ENCODE data around the gene ISG20L2.
"Not testable (repeated sequence)": the region's sequence is repeated elsewhere in the genome, so short reads cannot be mapped to it uniquely, and the experiment has no call there.

ISG20L2 gene

GRCh38 chr1:156767101-156767878 lies 38.7 kb upstream of the ISG20L2 start, which contains the start of gene PRCC:
Gene PRCC (plus strand): TSS chr1:156767535. CDS start chr1:156767772, 237 bp downstream.
- peak within 1 kb of the TSS; percentile 95 for H3K27ac ChIP-seq (ENCODE audit: low read length)
- no peaks in the 10 kb centered on the region for H3K9me3 ChIP-seq (ENCODE audit: control insufficient read depth in 2 of 2, low read length in 2 of 2)
- H3K27me3 ChIP-seq (ENCODE audit: control insufficient read depth in 1 of 2, insufficient read depth in 2 of 2, low read length in 2 of 2): no peaks in the 10 kb centered on the region
- peak within 1 kb of the TSS; percentile 97 for H3K4me3 ChIP-seq (ENCODE audit: low read length in 2 of 2)
- peaks cover 39% of the 10 kb centered on the region for H3K4me1 ChIP-seq (ENCODE audit: control insufficient read depth, insufficient read depth, low read length)
- peak within 1 kb of the TSS; percentile 99 for H3K9ac ChIP-seq (ENCODE audit: low read length in 2 of 2)
- peaks cover 4 to 7% of the 10 kb centered on the region in 2 donors for H3K36me3 ChIP-seq (ENCODE audit: control insufficient read depth in 2 of 2, insufficient read depth in 2 of 2, low read length in 2 of 2)

DNA sequence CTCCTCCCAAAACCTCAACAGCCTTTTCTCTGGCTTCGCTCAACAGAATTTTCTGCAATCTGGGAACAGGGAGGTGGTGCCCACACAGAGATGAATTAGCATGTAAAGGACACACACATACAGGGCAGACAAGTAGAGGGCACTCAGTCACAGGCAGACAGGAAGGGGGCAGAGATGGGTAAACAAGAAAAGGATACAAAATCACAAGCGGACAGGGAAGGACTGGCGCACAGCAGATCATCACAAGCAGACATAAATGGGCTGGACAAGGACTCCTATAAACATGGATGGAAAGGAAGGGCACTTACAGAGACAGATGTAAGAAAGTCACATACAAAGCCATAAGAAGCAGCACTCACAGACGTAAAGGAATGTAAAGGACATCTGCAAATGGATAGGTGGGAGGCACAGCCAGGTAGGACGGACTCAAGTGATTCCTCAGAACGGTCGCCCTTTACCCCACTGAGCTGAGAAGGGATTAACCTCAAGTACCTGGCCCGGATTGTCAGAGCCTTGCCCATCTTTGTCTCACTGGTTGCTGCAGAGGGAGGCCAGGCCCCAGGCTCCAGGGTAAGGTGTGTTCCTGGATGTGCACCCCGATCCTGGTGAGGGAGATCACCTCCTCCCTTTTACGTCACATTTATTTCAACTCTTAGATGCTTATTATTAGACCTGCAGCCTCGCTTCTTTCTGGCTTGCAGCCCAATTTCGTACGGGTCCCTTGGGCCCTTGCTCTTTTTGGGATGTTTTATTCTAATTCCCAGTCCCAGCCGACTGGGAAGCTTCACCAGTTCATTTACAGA lies 37.9 kb upstream of the ISG20L2 start:
- H3K9me3 ChIP-seq (ENCODE audit: control insufficient read depth in 2 of 2, low read length in 2 of 2): no peaks in the 10 kb centered on the region
- peaks cover 4 to 7% of the 10 kb centered on the region in 2 donors for H3K36me3 ChIP-seq (ENCODE audit: control insufficient read depth in 2 of 2, insufficient read depth in 2 of 2, low read length in 2 of 2)
- peaks cover 37% of the 10 kb centered on the region for H3K4me1 ChIP-seq (ENCODE audit: control insufficient read depth, insufficient read depth, low read length)
- no peaks in the 10 kb centered on the region for H3K27me3 ChIP-seq (ENCODE audit: control insufficient read depth in 1 of 2, insufficient read depth in 2 of 2, low read length in 2 of 2)
- H3K9ac ChIP-seq (ENCODE audit: low read length in 2 of 2): peak overlapping the region; percentile 90 to 96
- peak overlapping the region; percentile 95 for H3K27ac ChIP-seq (ENCODE audit: low read length)
- H3K4me3 ChIP-seq (ENCODE audit: low read length in 2 of 2): peak overlapping the region; percentile 97

GRCh38 chr1:156765666-156766065 lies 37.1 kb upstream of the ISG20L2 start:
- Histone ChIP-seq H3K9ac (ENCODE audit: low read length in 2 of 2) (no peak overlapping the region), H3K27me3 (ENCODE audit: control insufficient read depth in 1 of 2, insufficient read depth in 2 of 2, low read length in 2 of 2) (no peaks in the 10 kb centered on the region), H3K4me1 (ENCODE audit: control insufficient read depth, insufficient read depth, low read length) (peaks cover 28% of the 10 kb centered on the region), H3K27ac (ENCODE audit: low read length) (no peak overlapping the region), H3K4me3 (ENCODE audit: low read length in 2 of 2) (peak overlapping the region in 1 of 2 donors; percentile 97), H3K9me3 (ENCODE audit: control insufficient read depth in 2 of 2, low read length in 2 of 2) (no peaks in the 10 kb centered on the region), H3K36me3 (ENCODE audit: control insufficient read depth in 2 of 2, insufficient read depth in 2 of 2, low read length in 2 of 2) (peaks cover 0 to 2% of the 10 kb centered on the region in 2 donors)

GRCh38 chr1:156765136-156765535 lies 36.6 kb upstream of the ISG20L2 start:
- H3K4me1 ChIP-seq (ENCODE audit: control insufficient read depth, insufficient read depth, low read length): peaks cover 25% of the 10 kb centered on the region
- not testable (repeated sequence) for H3K36me3 ChIP-seq (ENCODE audit: control insufficient read depth in 2 of 2, insufficient read depth in 2 of 2, low read length in 2 of 2); H3K4me3 ChIP-seq (ENCODE audit: low read length in 2 of 2); H3K27ac ChIP-seq (ENCODE audit: low read length); H3K9ac ChIP-seq (ENCODE audit: low read length in 2 of 2); H3K9me3 ChIP-seq (ENCODE audit: control insufficient read depth in 2 of 2, low read length in 2 of 2); H3K27me3 ChIP-seq (ENCODE audit: control insufficient read depth in 1 of 2, insufficient read depth in 2 of 2, low read length in 2 of 2)

DNA sequence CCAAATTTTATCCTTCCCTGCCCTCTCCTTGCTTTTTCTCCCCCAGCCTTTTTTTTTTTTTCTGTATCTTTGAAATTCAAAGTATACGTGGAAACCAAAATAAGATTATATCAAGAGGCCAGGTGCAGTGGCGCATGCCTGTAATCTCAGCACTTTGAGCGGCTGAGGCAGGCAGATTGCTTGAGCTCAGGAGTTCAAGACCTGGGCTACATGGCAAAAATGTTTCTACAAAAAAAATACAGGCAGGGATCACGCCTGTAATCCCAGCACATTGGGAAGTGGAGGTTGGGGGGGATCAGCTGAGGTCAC lies 32.2 kb upstream of the ISG20L2 start:
- no peaks in the 10 kb centered on the region for H3K36me3 ChIP-seq (ENCODE audit: control insufficient read depth in 2 of 2, insufficient read depth in 2 of 2, low read length in 2 of 2)
- no peak overlapping the region for H3K27ac ChIP-seq (ENCODE audit: low read length)
- no peaks in the 10 kb centered on the region for H3K27me3 ChIP-seq (ENCODE audit: control insufficient read depth in 1 of 2, insufficient read depth in 2 of 2, low read length in 2 of 2)
- no peaks in the 10 kb centered on the region for H3K4me1 ChIP-seq (ENCODE audit: control insufficient read depth, insufficient read depth, low read length)
- no peak overlapping the region for H3K4me3 ChIP-seq (ENCODE audit: low read length in 2 of 2)
- no peaks in the 10 kb centered on the region for H3K9me3 ChIP-seq (ENCODE audit: control insufficient read depth in 2 of 2, low read length in 2 of 2)
- no peak overlapping the region for H3K9ac ChIP-seq (ENCODE audit: low read length in 2 of 2)

DNA sequence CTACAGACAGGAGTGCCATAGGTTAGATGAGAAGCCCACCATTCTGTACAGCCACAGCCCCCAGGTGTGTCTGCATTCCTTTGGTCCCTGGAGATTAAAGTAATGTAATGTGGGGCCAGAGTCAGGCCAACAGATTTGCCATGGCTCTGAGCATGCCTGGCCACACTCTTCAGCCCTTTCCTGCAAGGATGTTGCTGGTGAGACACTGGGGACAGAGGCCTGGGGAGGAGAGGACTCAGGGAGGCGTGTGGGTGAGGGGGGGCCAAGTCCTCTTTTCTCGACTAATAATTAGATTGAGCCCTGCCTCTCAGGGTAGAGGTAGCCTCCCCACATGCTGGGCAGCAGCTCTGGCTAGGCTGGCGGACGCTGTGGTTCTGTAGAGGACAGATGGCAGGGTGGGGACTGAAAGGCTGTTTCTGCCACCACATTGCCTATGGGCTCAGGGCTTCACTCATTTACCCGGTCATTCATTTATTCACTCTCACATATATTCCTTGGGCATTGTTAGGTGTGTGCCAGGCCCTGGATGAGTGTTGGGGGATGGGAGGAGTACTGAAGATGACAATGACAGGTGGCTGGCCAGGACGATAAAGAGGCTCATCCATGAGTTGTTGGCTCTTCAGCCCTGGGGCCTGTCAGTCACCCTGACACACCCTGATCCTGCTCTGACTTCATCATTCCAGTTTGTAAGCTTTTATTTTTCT lies 31.7 kb upstream of the ISG20L2 start:
- Histone ChIP-seq H3K27ac (ENCODE audit: low read length) (no peak overlapping the region), H3K9ac (ENCODE audit: low read length in 2 of 2) (no peak overlapping the region), H3K9me3 (ENCODE audit: control insufficient read depth in 2 of 2, low read length in 2 of 2) (no peaks in the 10 kb centered on the region), H3K36me3 (ENCODE audit: control insufficient read depth in 2 of 2, insufficient read depth in 2 of 2, low read length in 2 of 2) (no peaks in the 10 kb centered on the region), H3K4me1 (ENCODE audit: control insufficient read depth, insufficient read depth, low read length) (no peaks in the 10 kb centered on the region), H3K27me3 (ENCODE audit: control insufficient read depth in 1 of 2, insufficient read depth in 2 of 2, low read length in 2 of 2) (no peaks in the 10 kb centered on the region), H3K4me3 (ENCODE audit: low read length in 2 of 2) (no peak overlapping the region)

GRCh38 chr1:156757572-156758253 lies 29.1 kb upstream of the ISG20L2 start:
- H3K27ac ChIP-seq (ENCODE audit: low read length); H3K36me3 ChIP-seq (ENCODE audit: control insufficient read depth in 2 of 2, insufficient read depth in 2 of 2, low read length in 2 of 2); H3K4me3 ChIP-seq (ENCODE audit: low read length in 2 of 2); H3K27me3 ChIP-seq (ENCODE audit: control insufficient read depth in 1 of 2, insufficient read depth in 2 of 2, low read length in 2 of 2); H3K9me3 ChIP-seq (ENCODE audit: control insufficient read depth in 2 of 2, low read length in 2 of 2); H3K9ac ChIP-seq (ENCODE audit: low read length in 2 of 2); H3K4me1 ChIP-seq (ENCODE audit: control insufficient read depth, insufficient read depth, low read length): not testable (repeated sequence)

- H3K4me1 ChIP-seq (ENCODE audit: control insufficient read depth, insufficient read depth, low read length): peaks cover 12% of the 10 kb centered on the region
- no peaks in the 10 kb centered on the region for H3K36me3 ChIP-seq (ENCODE audit: control insufficient read depth in 2 of 2, insufficient read depth in 2 of 2, low read length in 2 of 2)
- H3K27ac ChIP-seq (ENCODE audit: low read length): no peak overlapping the region
- H3K9ac ChIP-seq (ENCODE audit: low read length in 2 of 2): no peak overlapping the region
- H3K4me3 ChIP-seq (ENCODE audit: low read length in 2 of 2): no peak overlapping the region
- no peaks in the 10 kb centered on the region for H3K27me3 ChIP-seq (ENCODE audit: control insufficient read depth in 1 of 2, insufficient read depth in 2 of 2, low read length in 2 of 2)
- H3K9me3 ChIP-seq (ENCODE audit: control insufficient read depth in 2 of 2, low read length in 2 of 2): no peaks in the 10 kb centered on the region
These were observed 27.8 kb upstream of the ISG20L2 start for GRCh38 chr1:156756355-156756754.

- H3K4me3 ChIP-seq (ENCODE audit: low read length in 2 of 2): no peak overlapping the region
- peaks cover 12% of the 10 kb centered on the region for H3K4me1 ChIP-seq (ENCODE audit: control insufficient read depth, insufficient read depth, low read length)
- no peaks in the 10 kb centered on the region for H3K9me3 ChIP-seq (ENCODE audit: control insufficient read depth in 2 of 2, low read length in 2 of 2)
- no peaks in the 10 kb centered on the region for H3K36me3 ChIP-seq (ENCODE audit: control insufficient read depth in 2 of 2, insufficient read depth in 2 of 2, low read length in 2 of 2)
- H3K27me3 ChIP-seq (ENCODE audit: control insufficient read depth in 1 of 2, insufficient read depth in 2 of 2, low read length in 2 of 2): no peaks in the 10 kb centered on the region
- H3K27ac ChIP-seq (ENCODE audit: low read length): no peak overlapping the region
- H3K9ac ChIP-seq (ENCODE audit: low read length in 2 of 2): no peak overlapping the region
These were observed 27.0 kb upstream of the ISG20L2 start for GRCh38 chr1:156755527-156755950.

DNA sequence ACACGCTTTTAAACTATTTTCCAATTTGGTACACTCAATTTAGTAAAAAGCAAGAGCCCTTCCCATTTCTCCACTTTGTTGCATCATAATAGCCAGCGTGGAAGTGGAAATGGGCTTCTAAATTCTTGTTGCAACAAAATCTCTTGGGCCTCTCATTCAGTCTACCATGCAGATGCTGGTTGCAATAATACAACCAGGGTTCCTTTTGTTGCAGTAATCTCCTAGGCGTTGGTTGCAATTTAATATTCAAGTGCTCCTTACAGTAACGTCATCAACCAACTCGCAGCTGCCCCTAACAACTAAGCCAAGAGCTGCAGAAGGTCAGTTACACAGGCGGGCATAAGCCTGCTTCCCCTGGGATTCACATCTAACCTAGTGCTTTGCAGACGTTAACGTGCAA lies 25.7 kb upstream of the ISG20L2 start:
- Histone ChIP-seq H3K4me3 (ENCODE audit: low read length in 2 of 2) (no peak overlapping the region), H3K27ac (ENCODE audit: low read length) (no peak overlapping the region), H3K36me3 (ENCODE audit: control insufficient read depth in 2 of 2, insufficient read depth in 2 of 2, low read length in 2 of 2) (no peaks in the 10 kb centered on the region), H3K9me3 (ENCODE audit: control insufficient read depth in 2 of 2, low read length in 2 of 2) (no peaks in the 10 kb centered on the region), H3K4me1 (ENCODE audit: control insufficient read depth, insufficient read depth, low read length) (peaks cover 25% of the 10 kb centered on the region), H3K9ac (ENCODE audit: low read length in 2 of 2) (no peak overlapping the region), H3K27me3 (ENCODE audit: control insufficient read depth in 1 of 2, insufficient read depth in 2 of 2, low read length in 2 of 2) (no peaks in the 10 kb centered on the region)

Measured in stomach smooth muscle (tissue), 2 donors.